Measurements from ENCODE around the gene OSBP2.
A peak's percentile ranks its signal among the peaks of the same experiment; 100 is the strongest.

DNA sequence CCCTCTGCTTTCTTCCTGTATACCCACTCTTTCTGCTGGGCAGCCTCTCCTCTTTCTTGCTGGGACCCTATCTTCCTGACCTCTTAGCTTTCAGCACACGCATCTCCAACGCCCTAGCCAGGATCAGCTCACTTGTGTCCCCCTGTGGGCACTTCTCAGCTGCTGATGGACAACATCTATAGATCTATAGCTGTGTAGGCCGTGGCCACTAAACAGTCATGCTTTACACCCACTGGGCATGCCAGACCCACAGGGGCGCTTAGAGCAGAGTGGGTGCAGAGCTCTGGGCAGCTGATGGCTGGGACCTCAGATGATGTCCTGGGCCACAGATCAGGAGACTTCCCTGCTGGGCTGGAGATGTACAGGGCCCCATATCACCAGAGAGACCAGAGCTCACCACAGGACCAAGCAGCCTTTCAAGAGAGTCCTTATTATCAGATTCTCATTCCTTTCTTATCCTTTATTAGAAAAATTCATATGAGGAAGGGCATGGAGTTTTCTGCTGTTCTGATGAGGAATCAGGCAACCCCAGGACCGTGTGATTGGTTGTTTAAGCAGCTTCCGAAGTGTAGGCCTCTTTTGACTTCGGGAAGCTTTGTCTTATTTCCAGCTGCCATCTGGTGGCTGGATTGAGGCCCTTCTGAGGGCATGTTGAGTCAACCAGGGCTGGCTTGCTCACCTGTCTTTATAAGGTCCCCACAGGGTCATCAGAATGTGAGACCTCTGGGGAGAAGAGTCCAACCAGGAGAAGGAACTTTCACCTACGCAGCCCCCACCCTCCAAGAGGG, 60.5 kb downstream of the OSBP2 start:
- TF ChIP-seq, protein P1, sequence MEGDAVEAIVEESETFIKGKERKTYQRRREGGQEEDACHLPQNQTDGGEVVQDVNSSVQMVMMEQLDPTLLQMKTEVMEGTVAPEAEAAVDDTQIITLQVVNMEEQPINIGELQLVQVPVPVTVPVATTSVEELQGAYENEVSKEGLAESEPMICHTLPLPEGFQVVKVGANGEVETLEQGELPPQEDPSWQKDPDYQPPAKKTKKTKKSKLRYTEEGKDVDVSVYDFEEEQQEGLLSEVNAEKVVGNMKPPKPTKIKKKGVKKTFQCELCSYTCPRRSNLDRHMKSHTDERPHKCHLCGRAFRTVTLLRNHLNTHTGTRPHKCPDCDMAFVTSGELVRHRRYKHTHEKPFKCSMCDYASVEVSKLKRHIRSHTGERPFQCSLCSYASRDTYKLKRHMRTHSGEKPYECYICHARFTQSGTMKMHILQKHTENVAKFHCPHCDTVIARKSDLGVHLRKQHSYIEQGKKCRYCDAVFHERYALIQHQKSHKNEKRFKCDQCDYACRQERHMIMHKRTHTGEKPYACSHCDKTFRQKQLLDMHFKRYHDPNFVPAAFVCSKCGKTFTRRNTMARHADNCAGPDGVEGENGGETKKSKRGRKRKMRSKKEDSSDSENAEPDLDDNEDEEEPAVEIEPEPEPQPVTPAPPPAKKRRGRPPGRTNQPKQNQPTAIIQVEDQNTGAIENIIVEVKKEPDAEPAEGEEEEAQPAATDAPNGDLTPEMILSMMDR (IDR thresholded peaks at IDR 0.05; ENCODE audit: low read depth, low read length): peak; percentile 95
- TF ChIP-seq EZH2phosphoT487 (IDR thresholded peaks at IDR 0.05; ENCODE audit: low read depth): no peak

All from OCI-LY3 (cell line).